Ovary (tissue), 9 donors: ENCODE data around the gene OOSP2. TPM values are rescaled to one million over a fixed set of nuclear protein-coding genes. Genes with fewer than 3 reads are reported as not detected.

Source experiments
- DNase-seq, 5 donors: peaks; one replicate each; pipeline ENCODE4 v3.0.0-alpha.2; 2019 to 2020
- H3K27ac ChIP-seq, 2 donors: fragments of 200-600 bp; one replicate each; pipeline versions ENCODE4 v1.5.1 to v1.8.0; 2019 to 2022
- H3K27me3 ChIP-seq: fragments of 200-600 bp; one replicate; pipeline ENCODE4 v1.8.0; 2022
- H3K36me3 ChIP-seq: fragments of 200-600 bp; sonication (generic); one replicate; pipeline ENCODE4 v1.5.1; 2019
- H3K4me1 ChIP-seq: one replicate; pipeline ENCODE4 v1.8.1; 2013; ENCODE audit warnings: mild to moderate bottlenecking, moderate library complexity; ENCODE audit not compliant: insufficient read depth
- H3K4me3 ChIP-seq: fragments of 200-600 bp; sonication (generic); one replicate; pipeline ENCODE4 v1.5.1; 2017
- H3K9me3 ChIP-seq, 2 donors: fragments of 200-600 bp in 1 of 2; sonication (generic) in 1 of 2; one replicate each; pipeline versions ENCODE4 v1.5.1 to v1.8.1; 2013 to 2019; ENCODE audit warnings: mild to moderate bottlenecking in 1 of 2, moderate library complexity in 1 of 2
- CTCF ChIP-seq, 3 donors: fragments of 450-650 bp in 2 of 3; fragments of 200-600 bp in 1 of 3; IDR thresholded peaks; one replicate each; pipeline versions ENCODE4 v1.5.1 to v1.8.0; 2016 to 2022; ENCODE audit warnings: antibody characterized with exemption in 3 of 3, mild to moderate bottlenecking in 1 of 3
- EP300 ChIP-seq: sonication (generic); formaldehyde crosslinking; IDR thresholded peaks from one replicate; pipeline ENCODE4 v1.6.1; 2017; ENCODE audit warnings: antibody characterized with exemption
- POLR2A ChIP-seq: fragments of 450-650 bp; IDR thresholded peaks from one replicate; pipeline ENCODE4 v1.6.1; 2017; ENCODE audit warnings: antibody characterized with exemption, mild to moderate bottlenecking, moderate library complexity
- WGBS, 3 donors: extraction: QIAGEN DNeasy Blood & Tissue Kit in 1 of 3; methylation state at CpG; one replicate each; pipeline versions ENCODE4 v1.1.5 to v1.1.7; 2013 to 2017; 5-methylcytosine and 5-hydroxymethylcytosine counted together
- intact Hi-C, 4 donors: fragments of 100-400 bp; cut with DNase I; formaldehyde crosslinking; loops; one replicate each; pipeline versions ENCODE4 v1.11.0 to v1.15.1; 2022 to 2023
- polyA plus RNA-seq, 2 donors: library from polyadenylated mRNA; stranded (reverse); fragments of 200-250 nt in 1 of 2; fragments of 350-450 nt in 1 of 2; fragmentation: Illumina TruSeq in 1 of 2; extraction: RNeasy Lipid Tissue Mini Kit (QIAGEN cat#74804) in 1 of 2; gene quantifications; one replicate each; pipeline ENCODE4 v1.2.3, GENCODE V29; 2013 to 2014
- total RNA-seq, 7 donors: library from RNA; depleted of rRNA in 2 of 7; stranded (reverse); fragments of >200 nt in 2 of 7; fragmentation: NEBNext Ultra II Directional in 3 of 7; extraction: Animal tissue kit (Norgen Biotek cat#: 25700) in 3 of 7; gene quantifications; one replicate each; pipeline versions ENCODE4 v1.1.0 to v1.2.4, GENCODE V29; 2016 to 2023
- donor health status: DM: no; HTN: no; CAD: no; lungs with moderate emphysema.
- donor health status: DM: no; HTN: no; CAD: no.
- donor health status: Bipolar disorder and iron deficiency.
- donor health status: DM: yes; HTN: yes; CAD: no.
- donor health status: DM: no; HTN: no; CAD: no.
- donor health status: DM: yes; HTN: yes; CAD: no.

Gene OOSP2
- total and polyA plus RNA-seq, 9 donors, result 0.18 to 0.59 TPM; not detected in 7

- TF ChIP-seq EP300 (no peak), POLR2A (no peak), CTCF (IDR thresholded peaks at IDR 0.05) (no peak)
- no peaks in the 10 kb centered on the region for H3K27me3 ChIP-seq
- DNase-seq, result no peak
- no peak overlapping the region for H3K4me3 ChIP-seq
- intact Hi-C loops, result no loop called here
- no peaks in the 10 kb centered on the region for H3K4me1 ChIP-seq
- H3K36me3 ChIP-seq, result no peaks in the 10 kb centered on the region
- WGBS, 3 donors, result 48 to 54% (median 50%) methylated on average over 4 of the region's 4 CpGs
- H3K9me3 ChIP-seq, result no peaks in the 10 kb centered on the region
- H3K27ac ChIP-seq, result no peak overlapping the region
These were observed 55.4 kb downstream of the OOSP2 start for GRCh38 chr11:60095477-60096120.

GRCh38 chr11:60097189-60097588, 57.0 kb downstream of the OOSP2 start:
- intact Hi-C loops, result no loop called here
- H3K4me3 ChIP-seq, result no peak overlapping the region
- H3K27ac ChIP-seq, result no peak overlapping the region
- DNase-seq, result no peak
- H3K9me3 ChIP-seq, result no peaks in the 10 kb centered on the region
- no peaks in the 10 kb centered on the region for H3K4me1 ChIP-seq
- H3K27me3 ChIP-seq, result no peaks in the 10 kb centered on the region
- no peak for TF ChIP-seq CTCF (IDR thresholded peaks at IDR 0.05)
- no peak for TF ChIP-seq EP300
- TF ChIP-seq POLR2A, result no peak
- WGBS, 3 donors, result 88 to 97% (median 95%) methylated on average over 1 of the region's 1 CpG
- no peaks in the 10 kb centered on the region for H3K36me3 ChIP-seq

Other genes with a start within 250 kb of the OOSP2 start
- 10 to 100 TPM; 30.0 to 40.4 (median 35.9) TPM for gene MRPL16, start 229.6 kb upstream of the OOSP2 start, total RNA-seq
- 10 to 100 TPM; 45.4 to 68.1 TPM for gene MRPL16, start 229.6 kb upstream of the OOSP2 start, polyA plus RNA-seq
- not detected for gene CBLIF, start 194.9 kb upstream of the OOSP2 start, total RNA-seq
- gene CBLIF, start 194.9 kb upstream of the OOSP2 start, polyA plus RNA-seq, result not detected
- under 1 TPM in 1 of 7 donors, not detected in 6; 0.48 TPM for gene TCN1, start 173.9 kb upstream of the OOSP2 start, total RNA-seq
- not detected for gene TCN1, start 173.9 kb upstream of the OOSP2 start, polyA plus RNA-seq
- not detected for gene OOSP3, start 161.6 kb upstream of the OOSP2 start, total RNA-seq
- gene OOSP3, start 161.6 kb upstream of the OOSP2 start, polyA plus RNA-seq, result not detected
- gene OOSP1, start 102.0 kb upstream of the OOSP2 start, total RNA-seq, result not detected
- gene OOSP1, start 102.0 kb upstream of the OOSP2 start, polyA plus RNA-seq, result not detected
- gene OOSP4A, start 76.4 kb upstream of the OOSP2 start, total RNA-seq, result not detected
- gene OOSP4A, start 76.4 kb upstream of the OOSP2 start, polyA plus RNA-seq, result under 1 TPM in 1 of 2 donors, not detected in 1; 0.29 TPM
- not detected for gene OOSP4B, start 23.2 kb upstream of the OOSP2 start, total RNA-seq
- under 1 TPM in 1 of 2 donors, not detected in 1; 0.70 TPM for gene OOSP4B, start 23.2 kb upstream of the OOSP2 start, polyA plus RNA-seq
- not detected for gene MS4A3, start 16.3 kb downstream of the OOSP2 start, total RNA-seq
- gene MS4A3, start 16.3 kb downstream of the OOSP2 start, polyA plus RNA-seq, result not detected
- under 1 TPM in 4 of 7 donors, not detected in 3; 0.23 to 0.80 (median 0.51) TPM for gene MS4A2, start 48.3 kb downstream of the OOSP2 start, total RNA-seq
- gene MS4A2, start 48.3 kb downstream of the OOSP2 start, polyA plus RNA-seq, result 1 to 10 TPM in 1 of 2 donors, under 1 TPM in 1; 0.38 to 1.7 TPM
- gene MS4A6A, start 142.7 kb downstream of the OOSP2 start, total RNA-seq, result 10 to 100 TPM in 6 of 7 donors, 1 to 10 TPM in 1; 8.1 to 47.6 (median 28.9) TPM
- 100 to 1,000 TPM in 1 of 2 donors, 10 to 100 TPM in 1; 24.7 to 150 TPM for gene MS4A6A, start 142.7 kb downstream of the OOSP2 start, polyA plus RNA-seq
- 1 to 10 TPM in 2 of 7 donors, under 1 TPM in 5; 0.30 to 1.3 (median 0.92) TPM for gene MS4A4E, start 202.7 kb downstream of the OOSP2 start, total RNA-seq
- gene MS4A4E, start 202.7 kb downstream of the OOSP2 start, polyA plus RNA-seq, result under 1 TPM; 0.27 to 0.57 TPM
- 10 to 100 TPM in 4 of 7 donors, 1 to 10 TPM in 3; 3.8 to 41.2 (median 10.9) TPM for gene MS4A4A, start 240.3 kb downstream of the OOSP2 start, total RNA-seq
- 10 to 100 TPM in 1 of 2 donors, 1 to 10 TPM in 1; 9.1 to 46.4 TPM for gene MS4A4A, start 240.3 kb downstream of the OOSP2 start, polyA plus RNA-seq